ENCODE data around the gene ROBO1.

Gene ROBO1

DNA sequence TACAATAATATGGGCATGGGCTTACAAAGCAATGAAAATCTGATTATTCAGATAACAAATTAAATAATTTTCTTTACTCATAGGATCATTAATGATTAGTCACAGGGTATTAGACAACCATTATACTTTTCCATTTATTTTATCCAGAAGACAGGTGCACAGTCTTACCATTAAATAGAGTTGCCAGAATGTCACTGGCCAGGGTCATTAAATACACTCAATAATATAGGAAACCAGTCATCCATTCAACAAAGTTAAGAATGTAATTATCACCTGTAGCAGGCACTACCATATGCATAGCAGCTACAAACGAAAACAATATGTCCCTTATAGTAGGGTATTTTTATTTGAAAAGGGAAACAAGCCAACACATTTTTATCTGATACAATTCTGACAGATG, 16.1 kb downstream of the ROBO1 start:
- DNase-seq (no peak), ATAC-seq (replicated peaks) (no peak)
- no peaks in the 10 kb centered on the region for H3K27me3 Mint-ChIP-seq
- no peaks in the 10 kb centered on the region for H3K36me3 Mint-ChIP-seq (ENCODE audit: insufficient read depth)
- no peak overlapping the region for H3K4me3 Mint-ChIP-seq
- no peak overlapping the region for H3K27ac Mint-ChIP-seq
- peaks cover 15 to 20% of the 10 kb centered on the region in 2 donors for H3K9me3 Mint-ChIP-seq
- H3K4me1 Mint-ChIP-seq (ENCODE audit: low read depth in 2 of 2): no peaks in the 10 kb centered on the region

DNA sequence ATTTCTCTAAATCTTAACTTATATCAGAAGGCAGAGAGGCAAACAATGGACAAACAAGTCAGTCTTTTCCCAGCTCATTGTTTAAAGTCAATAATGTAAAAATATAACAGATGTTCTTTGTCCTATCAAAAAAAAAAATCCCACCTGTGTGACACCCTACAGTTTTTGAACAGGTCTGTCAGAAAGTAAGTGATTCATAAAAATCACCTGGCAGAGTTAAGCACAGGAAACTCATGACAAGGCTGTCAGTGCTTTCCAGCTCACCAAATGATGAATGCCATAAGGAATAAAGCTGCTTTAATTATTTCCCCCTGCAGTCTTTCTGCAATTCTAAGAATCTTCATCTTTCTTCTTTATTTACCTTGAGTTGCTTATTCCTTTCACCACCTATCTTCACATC, 30.3 kb downstream of the ROBO1 start:
- DNase-seq (no peak), ATAC-seq (replicated peaks) (no peak)
- Mint-ChIP-seq H3K4me3 (no peak overlapping the region), H3K27ac (no peak overlapping the region), H3K9me3 (peaks cover 18 to 27% of the 10 kb centered on the region in 2 donors), H3K36me3 (ENCODE audit: insufficient read depth) (no peaks in the 10 kb centered on the region), H3K4me1 (ENCODE audit: low read depth in 2 of 2) (no peaks in the 10 kb centered on the region), H3K27me3 (no peaks in the 10 kb centered on the region)

DNA sequence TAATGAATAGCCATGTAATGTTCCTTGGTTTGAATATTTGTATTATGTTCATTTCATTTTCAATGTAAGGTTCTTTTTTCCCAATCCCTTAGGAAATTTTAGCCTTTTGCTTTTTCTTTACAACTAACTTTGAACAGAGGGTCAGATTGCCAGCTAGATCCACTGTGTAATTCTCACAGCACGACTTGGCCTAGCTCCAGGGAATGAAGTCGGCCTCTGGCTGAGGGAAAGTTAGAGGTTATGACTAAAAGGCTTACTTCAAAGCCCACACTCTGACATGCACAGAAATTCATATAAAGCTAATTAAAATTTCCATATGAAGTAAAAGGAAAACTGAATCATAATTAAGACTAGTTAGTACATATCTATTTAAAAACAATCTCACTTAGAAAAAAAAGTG, 38.7 kb downstream of the ROBO1 start:
- ATAC-seq (replicated peaks): no peak
- no peak overlapping the region for H3K4me3 Mint-ChIP-seq
- no peaks in the 10 kb centered on the region for H3K4me1 Mint-ChIP-seq (ENCODE audit: low read depth in 2 of 2)
- no peaks in the 10 kb centered on the region for H3K27me3 Mint-ChIP-seq
- H3K36me3 Mint-ChIP-seq (ENCODE audit: insufficient read depth): no peaks in the 10 kb centered on the region
- peaks cover 14 to 21% of the 10 kb centered on the region in 2 donors for H3K9me3 Mint-ChIP-seq
- no peak for DNase-seq
- no peak overlapping the region for H3K27ac Mint-ChIP-seq

DNA sequence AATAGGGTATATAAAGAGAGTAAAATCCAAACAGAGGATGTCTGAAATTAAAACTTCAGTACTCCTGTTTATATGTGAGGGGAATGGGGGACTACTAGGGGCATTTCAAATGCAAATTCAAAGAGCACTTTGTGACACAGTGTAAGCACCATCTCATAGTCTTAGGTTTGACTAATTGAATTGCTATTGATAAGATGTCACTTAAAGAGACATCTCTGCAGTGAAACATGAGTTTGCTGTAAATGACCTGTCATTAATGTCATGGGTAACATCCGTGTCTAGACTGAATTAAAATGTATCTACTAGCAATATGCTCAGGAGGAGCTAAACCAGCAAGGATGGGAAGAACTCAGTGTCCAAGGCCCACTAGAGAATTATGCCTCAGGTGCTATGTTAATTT, 41.0 kb downstream of the ROBO1 start:
- Mint-ChIP-seq H3K4me3 (no peak overlapping the region), H3K27me3 (no peaks in the 10 kb centered on the region), H3K9me3 (peaks cover 6 to 7% of the 10 kb centered on the region in 2 donors), H3K4me1 (ENCODE audit: low read depth in 2 of 2) (no peaks in the 10 kb centered on the region), H3K27ac (no peak overlapping the region), H3K36me3 (ENCODE audit: insufficient read depth) (no peaks in the 10 kb centered on the region)
- DNase-seq: no peak
- no peak for ATAC-seq (replicated peaks)

DNA sequence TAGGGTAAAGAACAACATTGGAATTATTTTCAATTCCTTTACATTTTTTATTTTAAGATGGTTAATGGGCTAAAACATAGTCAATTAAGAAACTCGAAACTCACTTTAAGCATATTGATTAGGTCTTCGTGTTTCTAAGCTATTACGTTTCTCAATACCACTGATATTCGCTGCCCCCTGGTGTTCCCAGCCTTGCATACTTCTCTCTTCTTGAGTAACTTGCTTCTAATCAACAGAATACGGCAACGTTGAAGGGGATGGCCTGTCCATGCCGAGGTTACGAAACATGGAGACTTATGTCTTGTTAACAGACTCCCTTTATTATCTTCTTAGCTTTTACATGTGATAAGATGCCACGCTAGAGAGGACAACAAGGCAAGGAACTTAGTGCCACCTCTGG, 43.6 kb downstream of the ROBO1 start:
- Mint-ChIP-seq H3K36me3 (ENCODE audit: insufficient read depth) (no peaks in the 10 kb centered on the region), H3K4me3 (no peak overlapping the region), H3K9me3 (peaks cover 4 to 7% of the 10 kb centered on the region in 2 donors), H3K27me3 (no peaks in the 10 kb centered on the region), H3K27ac (no peak overlapping the region), H3K4me1 (ENCODE audit: low read depth in 2 of 2) (no peaks in the 10 kb centered on the region)
- DNase-seq: no peak
- ATAC-seq (replicated peaks): no peak

DNA sequence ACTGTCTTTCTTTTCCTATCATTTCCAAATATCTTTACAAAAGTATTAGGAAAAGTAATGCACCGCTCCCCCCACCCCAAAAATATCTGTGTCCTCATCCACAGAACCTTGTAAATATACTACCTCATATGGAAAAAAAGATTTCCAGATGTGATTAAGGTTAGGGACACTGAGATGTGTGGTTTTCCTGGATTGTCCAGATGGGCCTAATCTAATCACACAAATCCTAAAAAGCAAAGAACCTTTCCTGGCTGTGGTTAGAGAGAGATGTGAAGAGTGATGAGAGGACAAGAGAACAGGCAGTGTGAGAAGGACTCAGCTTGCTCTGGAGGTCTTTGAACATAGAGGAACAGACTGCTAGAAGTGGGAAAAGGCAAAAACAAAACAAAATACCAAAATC, 77.7 kb downstream of the ROBO1 start:
- ATAC-seq (replicated peaks) (no peak), DNase-seq (no peak)
- peaks cover 0 to 10% of the 10 kb centered on the region in 2 donors for H3K9me3 Mint-ChIP-seq
- H3K27ac Mint-ChIP-seq: no peak overlapping the region
- no peaks in the 10 kb centered on the region for H3K27me3 Mint-ChIP-seq
- no peaks in the 10 kb centered on the region for H3K36me3 Mint-ChIP-seq (ENCODE audit: insufficient read depth)
- no peak overlapping the region for H3K4me3 Mint-ChIP-seq
- H3K4me1 Mint-ChIP-seq (ENCODE audit: low read depth in 2 of 2): no peaks in the 10 kb centered on the region

DNA sequence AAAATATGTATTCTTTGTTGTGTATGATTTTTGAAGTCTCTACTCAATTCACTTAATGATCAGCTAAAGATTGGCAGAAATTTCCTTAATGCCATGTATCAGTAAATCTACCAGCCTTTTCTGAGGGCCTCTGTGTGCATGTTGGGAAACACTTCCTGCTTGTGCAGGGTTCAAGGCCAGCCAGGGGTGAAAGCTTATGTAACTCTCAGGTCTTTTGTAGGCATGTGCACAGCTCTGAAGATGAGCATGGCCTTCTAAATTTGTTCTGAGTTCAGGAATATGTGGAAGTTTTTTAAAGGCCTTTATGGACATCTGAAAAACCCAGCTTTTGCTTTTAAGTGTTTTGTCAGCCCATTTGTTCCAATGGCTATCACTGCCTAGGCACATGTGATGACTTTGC, 82.7 kb downstream of the ROBO1 start:
- no peak overlapping the region for H3K4me3 Mint-ChIP-seq
- peaks cover 12 to 13% of the 10 kb centered on the region in 2 donors for H3K9me3 Mint-ChIP-seq
- H3K36me3 Mint-ChIP-seq (ENCODE audit: insufficient read depth): no peaks in the 10 kb centered on the region
- no peak overlapping the region for H3K27ac Mint-ChIP-seq
- ATAC-seq (replicated peaks) (no peak), DNase-seq (no peak)
- no peaks in the 10 kb centered on the region for H3K4me1 Mint-ChIP-seq (ENCODE audit: low read depth in 2 of 2)
- H3K27me3 Mint-ChIP-seq: no peaks in the 10 kb centered on the region

DNA sequence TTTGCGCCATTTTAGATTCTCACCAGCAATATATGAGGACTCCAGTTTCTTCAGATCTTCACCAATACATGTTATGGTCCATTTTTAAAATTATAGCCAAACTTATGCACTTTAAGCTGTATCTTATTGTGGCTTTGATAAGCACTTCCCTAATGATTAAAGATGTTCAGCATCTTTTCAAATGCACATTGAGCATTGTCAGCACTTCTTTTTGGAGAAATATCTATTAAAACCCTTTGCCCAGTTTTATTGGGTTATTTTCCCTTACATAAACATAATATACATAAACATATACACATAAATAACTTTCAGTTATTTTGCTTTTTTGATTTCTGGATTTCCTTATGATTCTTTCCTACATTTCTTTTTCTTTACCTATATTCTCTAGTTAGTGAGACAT, 83.8 kb downstream of the ROBO1 start:
- H3K27ac Mint-ChIP-seq: no peak overlapping the region
- peaks cover 11 to 14% of the 10 kb centered on the region in 2 donors for H3K9me3 Mint-ChIP-seq
- H3K36me3 Mint-ChIP-seq (ENCODE audit: insufficient read depth): no peaks in the 10 kb centered on the region
- H3K4me3 Mint-ChIP-seq: no peak overlapping the region
- no peaks in the 10 kb centered on the region for H3K27me3 Mint-ChIP-seq
- no peak for ATAC-seq (replicated peaks)
- DNase-seq: no peak
- no peaks in the 10 kb centered on the region for H3K4me1 Mint-ChIP-seq (ENCODE audit: low read depth in 2 of 2)

DNA sequence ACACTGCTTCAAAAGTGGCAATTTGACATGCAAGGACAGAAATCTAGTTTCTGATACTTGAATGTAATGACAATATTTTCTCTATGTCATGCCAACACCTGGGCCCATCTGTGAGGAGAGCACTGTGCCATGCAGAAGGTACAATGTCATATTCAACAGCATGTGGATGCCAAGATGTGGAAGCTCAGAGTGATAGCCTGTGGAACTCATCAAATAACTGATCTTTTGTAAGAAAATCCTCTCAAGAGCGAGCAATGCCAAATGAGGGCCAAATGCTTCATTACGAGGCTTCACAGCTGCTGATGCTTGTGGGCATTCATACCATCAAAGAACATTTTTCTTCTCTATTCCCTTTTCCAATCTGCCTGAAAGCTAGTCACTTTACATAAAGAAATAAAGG, 95.1 kb downstream of the ROBO1 start:
- ATAC-seq (replicated peaks) (no peak), DNase-seq (no peak)
- no peak overlapping the region for H3K27ac Mint-ChIP-seq
- no peaks in the 10 kb centered on the region for H3K36me3 Mint-ChIP-seq (ENCODE audit: insufficient read depth)
- no peaks in the 10 kb centered on the region for H3K4me1 Mint-ChIP-seq (ENCODE audit: low read depth in 2 of 2)
- H3K27me3 Mint-ChIP-seq: no peaks in the 10 kb centered on the region
- H3K4me3 Mint-ChIP-seq: no peak overlapping the region
- peaks cover 5 to 8% of the 10 kb centered on the region in 2 donors for H3K9me3 Mint-ChIP-seq

DNA sequence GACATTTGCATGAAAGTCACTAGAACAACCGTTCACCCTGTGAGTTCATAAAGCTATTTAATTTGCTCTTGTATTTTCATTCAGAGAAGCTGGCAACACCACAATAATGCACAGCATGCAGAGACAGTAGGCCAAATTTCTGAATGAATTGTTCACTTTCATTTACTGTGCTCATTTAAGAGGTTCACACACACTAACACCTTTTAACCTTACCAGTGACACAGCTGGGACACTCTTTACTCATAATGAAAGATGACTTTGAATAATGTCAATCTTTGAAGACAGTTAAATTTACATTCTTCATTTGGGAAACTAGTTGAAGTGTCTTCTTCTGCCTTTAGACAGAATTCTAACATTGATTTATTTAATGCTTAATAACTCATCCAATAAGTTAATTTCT, 95.7 kb downstream of the ROBO1 start:
- ATAC-seq (replicated peaks) (no peak), DNase-seq (no peak)
- H3K4me3 Mint-ChIP-seq: no peak overlapping the region
- no peaks in the 10 kb centered on the region for H3K4me1 Mint-ChIP-seq (ENCODE audit: low read depth in 2 of 2)
- H3K27ac Mint-ChIP-seq: no peak overlapping the region
- H3K27me3 Mint-ChIP-seq: no peaks in the 10 kb centered on the region
- peaks cover 3 to 8% of the 10 kb centered on the region in 2 donors for H3K9me3 Mint-ChIP-seq
- no peaks in the 10 kb centered on the region for H3K36me3 Mint-ChIP-seq (ENCODE audit: insufficient read depth)

DNA sequence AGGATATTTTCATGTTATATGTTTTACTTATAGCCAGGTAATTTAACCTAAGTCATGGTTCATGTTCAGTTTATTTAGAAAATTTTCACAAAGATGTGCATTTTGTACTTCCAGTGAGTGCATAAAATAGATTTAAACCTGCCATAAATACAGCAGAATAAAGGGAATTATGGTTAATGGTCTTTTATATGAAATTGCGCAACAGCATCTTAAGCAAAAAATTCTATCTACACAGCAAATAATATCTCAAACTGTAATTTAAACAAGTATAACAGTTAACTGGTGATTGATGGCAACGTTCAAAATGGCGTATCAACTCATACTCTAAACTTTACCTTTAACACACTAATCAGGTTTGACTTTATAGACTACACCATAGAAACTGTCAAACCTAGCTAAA, 97.6 kb downstream of the ROBO1 start:
- Mint-ChIP-seq H3K27me3 (no peaks in the 10 kb centered on the region), H3K4me3 (no peak overlapping the region), H3K4me1 (ENCODE audit: low read depth in 2 of 2) (no peaks in the 10 kb centered on the region), H3K27ac (no peak overlapping the region), H3K9me3 (peaks cover 8% of the 10 kb centered on the region in 2 donors), H3K36me3 (ENCODE audit: insufficient read depth) (no peaks in the 10 kb centered on the region)
- no peak for DNase-seq
- no peak for ATAC-seq (replicated peaks)

DNA sequence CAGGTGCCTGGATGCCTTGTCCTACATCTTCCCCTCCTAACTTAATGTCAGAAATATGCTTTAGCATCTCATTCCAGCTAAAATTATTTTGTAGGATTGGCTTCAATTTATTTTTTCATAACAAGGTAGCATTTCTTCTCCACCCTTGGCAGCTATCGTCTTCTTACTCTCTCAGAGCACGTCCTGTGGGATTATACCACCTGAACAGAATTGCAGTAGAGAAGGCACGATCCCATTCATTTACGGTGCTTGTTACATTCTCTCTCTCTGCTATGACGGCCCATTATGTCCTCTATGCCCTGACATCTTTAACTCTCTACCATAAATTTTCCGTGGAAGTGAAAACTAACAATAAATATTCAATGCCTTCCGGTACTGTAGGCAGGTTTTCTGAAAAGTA, 103.3 kb downstream of the ROBO1 start:
- Mint-ChIP-seq H3K4me3 (no peak overlapping the region), H3K36me3 (ENCODE audit: insufficient read depth) (no peaks in the 10 kb centered on the region), H3K4me1 (ENCODE audit: low read depth in 2 of 2) (no peaks in the 10 kb centered on the region), H3K9me3 (peaks cover 19% of the 10 kb centered on the region in 2 donors), H3K27me3 (no peaks in the 10 kb centered on the region), H3K27ac (no peak overlapping the region)
- DNase-seq: no peak
- no peak for ATAC-seq (replicated peaks)

DNA sequence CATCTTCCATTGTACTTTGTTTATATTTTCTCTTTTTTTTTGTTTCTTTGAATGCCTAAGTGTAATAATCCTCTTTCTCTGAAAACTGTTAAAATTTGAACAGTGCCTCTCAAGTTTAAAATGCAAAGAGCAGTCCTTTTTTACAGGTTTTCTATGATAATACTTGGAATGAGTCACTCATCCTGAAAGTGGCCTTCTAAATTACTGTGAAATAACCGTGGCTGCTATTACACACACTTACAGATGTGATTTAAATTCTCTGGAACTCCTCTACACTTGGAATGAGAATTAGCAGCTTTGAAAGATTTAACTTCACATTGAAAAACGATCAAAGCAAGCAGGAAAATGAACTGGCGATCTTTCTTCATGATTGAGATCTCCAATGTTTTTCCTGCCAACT, 105.9 kb downstream of the ROBO1 start:
- H3K27ac Mint-ChIP-seq: no peak overlapping the region

DNA sequence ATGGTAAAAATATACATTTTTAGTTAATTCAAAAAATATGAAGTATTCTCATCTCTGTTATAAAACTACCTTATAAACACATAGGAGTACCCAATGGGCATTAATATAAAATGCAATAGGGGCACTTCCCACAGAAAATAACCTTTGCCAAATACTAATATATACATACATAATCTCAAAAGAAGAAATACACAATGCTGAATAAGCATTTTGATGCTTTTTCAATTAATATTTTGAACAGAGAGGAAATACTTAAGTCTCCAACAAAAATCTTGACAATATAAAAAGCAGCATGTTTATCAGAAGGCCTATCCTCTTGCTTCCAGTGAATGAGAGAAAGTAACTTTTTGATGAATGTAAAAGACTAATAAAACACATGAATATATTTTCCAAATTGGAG, 110.7 kb downstream of the ROBO1 start:
- no peak overlapping the region for H3K27ac Mint-ChIP-seq
- H3K4me3 Mint-ChIP-seq: no peak overlapping the region
- H3K36me3 Mint-ChIP-seq (ENCODE audit: insufficient read depth): no peaks in the 10 kb centered on the region
- peaks cover 0 to 5% of the 10 kb centered on the region in 2 donors for H3K9me3 Mint-ChIP-seq
- ATAC-seq (replicated peaks) (no peak), DNase-seq (no peak)
- no peaks in the 10 kb centered on the region for H3K4me1 Mint-ChIP-seq (ENCODE audit: low read depth in 2 of 2)
- H3K27me3 Mint-ChIP-seq: no peaks in the 10 kb centered on the region

More for the DNA sequence above, 105.9 kb downstream of the ROBO1 start:
- Mint-ChIP-seq H3K4me3 (no peak overlapping the region), H3K4me1 (ENCODE audit: low read depth in 2 of 2) (no peaks in the 10 kb centered on the region), H3K9me3 (peaks cover 12 to 18% of the 10 kb centered on the region in 2 donors), H3K36me3 (ENCODE audit: insufficient read depth) (no peaks in the 10 kb centered on the region), H3K27me3 (no peaks in the 10 kb centered on the region)
- ATAC-seq (replicated peaks) (no peak), DNase-seq (no peak)

DNA sequence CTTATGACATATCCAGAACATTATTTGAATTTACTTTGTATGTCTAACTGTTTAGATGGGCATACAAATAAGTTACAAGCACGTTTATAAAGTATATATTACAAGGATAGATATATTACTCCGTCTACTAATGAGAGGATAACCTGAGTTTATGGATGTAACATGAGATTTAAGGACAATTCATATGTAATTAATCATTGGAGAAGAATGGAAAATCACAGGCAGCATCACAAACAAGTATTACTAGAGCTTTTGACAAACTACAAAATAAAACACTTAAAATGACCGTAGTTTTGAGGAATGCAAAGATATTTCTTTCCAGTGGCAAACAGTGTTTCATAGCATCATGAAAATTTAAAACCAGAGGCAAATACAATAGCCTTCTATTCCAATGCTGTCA, 113.8 kb downstream of the ROBO1 start:
- ATAC-seq (replicated peaks): no peak

More for the DNA sequence above, 113.8 kb downstream of the ROBO1 start:
- no peak overlapping the region for H3K27ac Mint-ChIP-seq
- no peaks in the 10 kb centered on the region for H3K27me3 Mint-ChIP-seq
- no peaks in the 10 kb centered on the region for H3K36me3 Mint-ChIP-seq (ENCODE audit: insufficient read depth)
- H3K4me3 Mint-ChIP-seq: no peak overlapping the region
- no peaks in the 10 kb centered on the region for H3K4me1 Mint-ChIP-seq (ENCODE audit: low read depth in 2 of 2)
- DNase-seq: no peak
- peaks cover 0 to 4% of the 10 kb centered on the region in 2 donors for H3K9me3 Mint-ChIP-seq
